ENCODE measurements around the gene TENT5A. TPM values are rescaled to one million over a fixed set of nuclear protein-coding genes. Genes with fewer than 3 reads are reported as not detected.

The TENT5A gene
- total RNA-seq, 4 donors from 2014 or later = 3.9 to 9.9 (median 7.4) TPM

DNA sequence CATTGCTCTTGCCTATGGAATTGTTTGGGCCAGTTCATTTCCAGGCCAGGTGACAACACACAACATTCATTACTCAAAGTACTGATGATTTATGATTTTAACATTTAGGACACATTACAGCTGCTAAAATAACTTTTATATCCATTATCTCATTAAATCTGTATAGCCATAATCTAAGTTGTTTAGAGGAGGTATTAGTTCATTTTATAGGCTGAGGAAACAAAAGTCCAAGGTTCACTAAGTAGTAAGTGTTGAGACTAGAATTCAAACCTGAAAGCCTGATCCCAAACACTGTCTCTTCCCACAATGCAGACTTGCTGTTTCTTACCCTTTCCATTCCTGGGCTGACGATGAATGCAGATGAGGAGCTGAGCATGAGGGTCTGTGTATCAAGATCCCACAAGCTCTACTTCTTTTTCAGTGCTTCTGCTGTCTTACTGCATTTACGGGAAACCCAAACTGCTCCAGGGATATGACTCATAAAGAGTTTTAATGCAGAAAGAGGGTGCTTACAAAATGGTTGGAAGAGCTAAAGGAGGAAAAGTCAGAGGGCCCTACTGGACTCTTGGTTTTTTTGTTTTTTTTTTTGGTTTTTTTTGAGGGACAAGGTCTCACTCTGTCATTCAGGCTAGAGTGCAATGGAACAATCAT is 17.9 kb downstream of the TENT5A start:
- no peak overlapping the region for H3K27ac ChIP-seq
- no peak for TF ChIP-seq POLR2A (IDR thresholded peaks at IDR 0.05)
- TF ChIP-seq, protein P1, sequence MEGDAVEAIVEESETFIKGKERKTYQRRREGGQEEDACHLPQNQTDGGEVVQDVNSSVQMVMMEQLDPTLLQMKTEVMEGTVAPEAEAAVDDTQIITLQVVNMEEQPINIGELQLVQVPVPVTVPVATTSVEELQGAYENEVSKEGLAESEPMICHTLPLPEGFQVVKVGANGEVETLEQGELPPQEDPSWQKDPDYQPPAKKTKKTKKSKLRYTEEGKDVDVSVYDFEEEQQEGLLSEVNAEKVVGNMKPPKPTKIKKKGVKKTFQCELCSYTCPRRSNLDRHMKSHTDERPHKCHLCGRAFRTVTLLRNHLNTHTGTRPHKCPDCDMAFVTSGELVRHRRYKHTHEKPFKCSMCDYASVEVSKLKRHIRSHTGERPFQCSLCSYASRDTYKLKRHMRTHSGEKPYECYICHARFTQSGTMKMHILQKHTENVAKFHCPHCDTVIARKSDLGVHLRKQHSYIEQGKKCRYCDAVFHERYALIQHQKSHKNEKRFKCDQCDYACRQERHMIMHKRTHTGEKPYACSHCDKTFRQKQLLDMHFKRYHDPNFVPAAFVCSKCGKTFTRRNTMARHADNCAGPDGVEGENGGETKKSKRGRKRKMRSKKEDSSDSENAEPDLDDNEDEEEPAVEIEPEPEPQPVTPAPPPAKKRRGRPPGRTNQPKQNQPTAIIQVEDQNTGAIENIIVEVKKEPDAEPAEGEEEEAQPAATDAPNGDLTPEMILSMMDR (IDR thresholded peaks at IDR 0.05) = no peak
- H3K4me1 ChIP-seq = no peaks in the 10 kb centered on the region
- H3K36me3 ChIP-seq = no peaks in the 10 kb centered on the region
- WGBS, 2 donors = 58 to 61% methylated on average over 2 of the region's 2 CpGs
- peaks cover 0 to 5% (median 0%) of the 10 kb centered on the region in 3 donors for H3K9me3 ChIP-seq
- H3K27me3 ChIP-seq = no peaks in the 10 kb centered on the region
- intact Hi-C loops (cut with DNase I) = no loop called here
- H3K4me3 ChIP-seq = no peak overlapping the region
- DNase-seq = no peak

DNA sequence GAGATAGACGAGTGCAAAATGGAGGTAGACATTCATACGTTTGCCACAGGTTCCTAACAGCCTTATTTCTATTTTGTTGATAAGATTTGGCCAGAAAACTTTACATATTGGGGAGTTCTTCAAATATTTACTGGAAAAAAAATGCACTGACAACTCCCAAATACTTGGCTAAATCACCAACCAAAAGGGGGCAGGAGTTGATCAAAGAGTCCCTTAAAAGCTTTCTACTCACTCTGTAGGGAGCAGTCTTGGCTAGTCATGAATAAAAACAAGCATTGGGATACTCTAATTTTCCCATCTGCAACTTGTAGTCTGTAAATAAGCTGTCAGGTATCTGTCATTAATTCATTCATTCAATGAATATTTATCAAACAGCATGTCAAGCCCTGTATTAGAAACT is 18.4 kb downstream of the TENT5A start:
- no peak overlapping the region for H3K4me3 ChIP-seq
- 74 to 86% methylated on average over 2 of the region's 2 CpGs for WGBS, 2 donors
- no peak for DNase-seq
- H3K4me1 ChIP-seq = no peaks in the 10 kb centered on the region
- no peak overlapping the region for H3K27ac ChIP-seq
- H3K36me3 ChIP-seq = no peaks in the 10 kb centered on the region
- no peaks in the 10 kb centered on the region for H3K27me3 ChIP-seq
- intact Hi-C loops (cut with DNase I) = no loop called here
- peaks cover 0 to 5% (median 0%) of the 10 kb centered on the region in 3 donors for H3K9me3 ChIP-seq
- no peak for TF ChIP-seq POLR2A (IDR thresholded peaks at IDR 0.05)
- TF ChIP-seq, protein P1 (IDR thresholded peaks at IDR 0.05) = no peak

GRCh38 chr6:81731814-81732213 is 20.7 kb downstream of the TENT5A start:
- intact Hi-C loops (cut with DNase I) = no loop called here
- TF ChIP-seq, protein P1 (IDR thresholded peaks at IDR 0.05) = no peak
- peaks cover 0 to 5% (median 0%) of the 10 kb centered on the region in 3 donors for H3K9me3 ChIP-seq
- H3K27ac ChIP-seq = no peak overlapping the region
- no peaks in the 10 kb centered on the region for H3K27me3 ChIP-seq
- H3K36me3 ChIP-seq = no peaks in the 10 kb centered on the region
- WGBS, 2 donors = 75 to 78% methylated on average over 1 of the region's 1 CpG
- no peak for DNase-seq
- no peak overlapping the region for H3K4me3 ChIP-seq
- H3K4me1 ChIP-seq = no peaks in the 10 kb centered on the region

- TF ChIP-seq POLR2A (IDR thresholded peaks at IDR 0.05) = no peak
- TF ChIP-seq, protein P1 (IDR thresholded peaks at IDR 0.05) = no peak
- H3K4me3 ChIP-seq = no peak overlapping the region
- intact Hi-C loops (cut with DNase I) = no loop called here
- DNase-seq = no peak
- H3K9me3 ChIP-seq = no peaks in the 10 kb centered on the region
- 44 to 62% methylated on average over 8 of the region's 8 CpGs for WGBS, 2 donors
- H3K36me3 ChIP-seq = no peaks in the 10 kb centered on the region
- no peaks in the 10 kb centered on the region for H3K27me3 ChIP-seq
- no peak overlapping the region for H3K27ac ChIP-seq
- H3K4me1 ChIP-seq = no peaks in the 10 kb centered on the region
These were observed 24.5 kb downstream of the TENT5A start for GRCh38 chr6:81727876-81728517.

DNA sequence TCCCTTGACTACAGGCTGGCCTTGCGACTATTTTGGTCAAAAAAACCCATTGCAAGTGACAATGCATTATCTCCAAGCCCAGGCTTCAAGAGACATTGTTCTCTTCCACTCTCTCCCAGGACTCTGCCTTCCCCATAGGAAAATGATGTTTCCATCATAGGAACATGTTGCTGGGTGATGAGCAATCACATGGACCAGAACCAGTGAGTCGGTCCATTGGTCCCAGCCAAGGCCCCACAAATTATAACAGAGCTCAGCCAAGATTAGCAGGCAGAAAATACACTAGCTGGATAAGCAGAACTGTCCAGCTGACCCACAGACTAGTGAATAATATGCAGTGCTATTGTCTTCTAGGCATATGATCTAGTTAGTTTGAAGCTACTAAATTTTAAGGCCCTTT is 27.4 kb downstream of the TENT5A start:
- H3K9me3 ChIP-seq = no peaks in the 10 kb centered on the region
- H3K4me3 ChIP-seq = no peak overlapping the region
- H3K36me3 ChIP-seq = no peaks in the 10 kb centered on the region
- no peak overlapping the region for H3K27ac ChIP-seq
- intact Hi-C loops (cut with DNase I) = no loop called here
- no peaks in the 10 kb centered on the region for H3K4me1 ChIP-seq
- WGBS, 2 donors = 74 to 95% methylated on average over 2 of the region's 2 CpGs
- DNase-seq = no peak
- TF ChIP-seq POLR2A (IDR thresholded peaks at IDR 0.05) = no peak
- TF ChIP-seq, protein P1 (IDR thresholded peaks at IDR 0.05) = no peak
- H3K27me3 ChIP-seq = no peaks in the 10 kb centered on the region

Measured in esophagus squamous epithelium (tissue), 5 donors.